Tibial artery (tissue), 4 donors: ENCODE results near the gene TEFM.

Source experiments
- DNase-seq, 2 donors: peaks; one replicate each; pipeline ENCODE4 v3.0.0-alpha.2; 2019
- H3K27ac ChIP-seq, 2 donors: fragments of 200-600 bp; sonication (generic) in 1 of 2; 1 replicate in 1 of 2; 2 replicates in 1 of 2; pipeline ENCODE4 v1.5.1; 2018 to 2019; ENCODE audit warnings: mild to moderate bottlenecking in 1 of 2
- H3K27me3 ChIP-seq, 2 donors: fragments of 200-600 bp; sonication (generic) in 1 of 2; one replicate each; pipeline versions ENCODE4 v1.5.1 to v1.6.0; 2016 to 2019
- H3K36me3 ChIP-seq, 3 donors: fragments of 200-600 bp; sonication (generic) in 2 of 3; one replicate each; pipeline ENCODE4 v1.5.1; 2016 to 2019; ENCODE audit warnings: mild to moderate bottlenecking in 2 of 3
- H3K4me1 ChIP-seq, 4 donors: fragments of 200-600 bp; sonication (generic) in 2 of 4; 1 replicate in 3 of 4; 2 replicates in 1 of 4; pipeline ENCODE4 v1.5.1; 2016 to 2019
- H3K4me3 ChIP-seq, 2 donors: fragments of 200-600 bp; sonication (generic) in 1 of 2; 1 replicate in 1 of 2; 2 replicates in 1 of 2; pipeline ENCODE4 v1.5.1; 2018 to 2019; ENCODE audit warnings: mild to moderate bottlenecking in 2 of 2
- H3K9me3 ChIP-seq, 3 donors: fragments of 200-600 bp; sonication (generic) in 1 of 3; one replicate each; pipeline ENCODE4 v1.5.1; 2016 to 2019
- CTCF ChIP-seq, 2 experiments: fragments of 200-600 bp in 1 of 2; fragments of 450-650 bp in 1 of 2; IDR thresholded peaks; one replicate each; pipeline ENCODE4 v1.5.1; 2017 to 2019; ENCODE audit warnings: antibody characterized with exemption in 2 of 2, mild to moderate bottlenecking in 1 of 2, moderate library complexity in 1 of 2
- intact Hi-C: fragments of 100-400 bp; cut with DNase I; formaldehyde crosslinking; loops from one replicate; pipeline ENCODE4 v1.15.0; 2023; ENCODE audit warnings: low total_unique reads

Gene TEFM

GRCh38 chr17:30906101-30906911 is at the start of gene TEFM:
TSS of gene TEFM (minus strand) at chr17:30906238. CDS start at chr17:30906198, 40 bp downstream.
- DNase-seq, result peak; percentile 83 to 93
- peak in 1 of 2 experiments; percentile 22 for TF ChIP-seq CTCF (IDR thresholded peaks at IDR 0.05)
- intact Hi-C loops, result no loop called here
- H3K27ac ChIP-seq, result peak within 1 kb of the TSS; percentile 84 to 96
- H3K4me3 ChIP-seq, result peak within 1 kb of the TSS; percentile 57 to 82
- H3K27me3 ChIP-seq, result no peaks in the 10 kb centered on the region
- H3K36me3 ChIP-seq, result peaks cover 0 to 9% (median 1%) of the 10 kb centered on the region in 3 donors
- H3K9me3 ChIP-seq, result no peaks in the 10 kb centered on the region
- H3K4me1 ChIP-seq, result peaks cover 0 to 22% (median 10%) of the 10 kb centered on the region in 4 donors

- no peak for DNase-seq
- no peaks in the 10 kb centered on the region for H3K9me3 ChIP-seq
- no peak overlapping the region for H3K4me3 ChIP-seq
- no peaks in the 10 kb centered on the region for H3K36me3 ChIP-seq
- no peaks in the 10 kb centered on the region for H3K27me3 ChIP-seq
- peaks cover 0 to 13% (median 6%) of the 10 kb centered on the region in 4 donors for H3K4me1 ChIP-seq
- no peak for TF ChIP-seq CTCF (IDR thresholded peaks at IDR 0.05)
- intact Hi-C loops, result no loop called here
- no peak overlapping the region for H3K27ac ChIP-seq
Observed at GRCh38 chr17:30954046-30954830, 48.2 kb upstream of the TEFM start.

- H3K4me3 ChIP-seq, result no peak overlapping the region
- no peaks in the 10 kb centered on the region for H3K9me3 ChIP-seq
- intact Hi-C loops, result no loop called here
- no peak for TF ChIP-seq CTCF (IDR thresholded peaks at IDR 0.05)
- peaks cover 0 to 13% (median 6%) of the 10 kb centered on the region in 4 donors for H3K4me1 ChIP-seq
- no peaks in the 10 kb centered on the region for H3K27me3 ChIP-seq
- no peaks in the 10 kb centered on the region for H3K36me3 ChIP-seq
- H3K27ac ChIP-seq, result no peak overlapping the region
- DNase-seq, result no peak
Observed at GRCh38 chr17:30952638-30953393, 46.8 kb upstream of the TEFM start.

- no peaks in the 10 kb centered on the region for H3K36me3 ChIP-seq
- H3K27me3 ChIP-seq, result no peaks in the 10 kb centered on the region
- intact Hi-C loops, result no loop called here
- H3K4me3 ChIP-seq, result no peak overlapping the region
- H3K4me1 ChIP-seq, result no peaks in the 10 kb centered on the region
- no peak for TF ChIP-seq CTCF (IDR thresholded peaks at IDR 0.05)
- peak; percentile 77 for DNase-seq
- no peak overlapping the region for H3K27ac ChIP-seq
- H3K9me3 ChIP-seq, result no peaks in the 10 kb centered on the region
Observed at GRCh38 chr17:30950669-30951399, 44.8 kb upstream of the TEFM start.

- TF ChIP-seq CTCF (IDR thresholded peaks at IDR 0.05), result no peak
- intact Hi-C loops, result no loop called here
- DNase-seq, result no peak
- Histone ChIP-seq H3K27ac (no peak overlapping the region), H3K9me3 (no peaks in the 10 kb centered on the region), H3K27me3 (no peaks in the 10 kb centered on the region), H3K4me1 (no peaks in the 10 kb centered on the region), H3K4me3 (no peak overlapping the region), H3K36me3 (no peaks in the 10 kb centered on the region)
Observed at GRCh38 chr17:30950189-30950588, 44.2 kb upstream of the TEFM start.
